ENCODE data around the gene CDH24.

The CDH24 gene

GRCh38 chr14:23045419-23046357 is 11.6 kb downstream of the CDH24 start:
- no peak for DNase-seq (ENCODE audit: low read depth)

DNA sequence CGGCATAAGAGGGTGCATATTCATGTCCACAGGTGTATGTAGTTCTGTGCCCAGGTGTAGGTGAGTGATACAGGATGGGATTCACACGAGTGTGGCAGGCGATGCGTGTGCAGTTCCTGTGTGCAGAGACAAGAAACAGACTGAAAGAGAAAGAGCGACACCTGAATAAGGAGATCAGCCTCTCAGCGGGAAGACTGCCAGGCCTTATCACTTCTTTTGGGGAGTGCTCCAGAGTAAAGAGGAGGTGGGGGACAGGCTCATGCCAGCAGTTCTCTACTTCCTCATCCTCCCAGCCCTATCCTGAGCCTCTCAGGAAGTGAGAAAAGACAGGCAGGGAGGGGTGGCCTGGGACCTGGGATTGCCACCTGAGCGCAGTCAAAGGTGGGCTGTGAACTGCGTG is 12.5 kb downstream of the CDH24 start:
- no peak for DNase-seq (ENCODE audit: low read depth)

GRCh38 chr14:23043754-23044153 is 13.6 kb downstream of the CDH24 start:
- no peak for DNase-seq (ENCODE audit: low read depth)

DNA sequence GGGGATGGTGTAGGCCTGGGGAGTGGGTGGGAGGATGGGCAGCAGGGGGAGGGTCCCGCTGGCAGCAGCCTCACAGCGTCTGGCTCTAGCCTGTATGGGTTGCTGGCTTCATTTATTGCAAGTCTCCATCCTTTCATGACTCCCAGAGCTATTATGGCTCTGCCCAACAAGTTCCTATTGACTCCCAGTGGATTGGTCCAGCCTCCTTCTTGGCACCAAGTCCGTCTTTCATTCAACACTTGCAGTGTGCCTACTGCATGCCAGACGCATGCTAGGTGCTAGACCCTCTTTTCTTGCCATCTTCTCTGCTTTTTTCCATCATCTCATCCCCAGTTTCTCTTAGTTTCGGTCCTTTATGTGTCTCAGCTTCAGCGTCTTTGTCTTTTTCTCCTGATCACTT is 14.2 kb downstream of the CDH24 start:
- DNase-seq (ENCODE audit: low read depth): no peak

DNA sequence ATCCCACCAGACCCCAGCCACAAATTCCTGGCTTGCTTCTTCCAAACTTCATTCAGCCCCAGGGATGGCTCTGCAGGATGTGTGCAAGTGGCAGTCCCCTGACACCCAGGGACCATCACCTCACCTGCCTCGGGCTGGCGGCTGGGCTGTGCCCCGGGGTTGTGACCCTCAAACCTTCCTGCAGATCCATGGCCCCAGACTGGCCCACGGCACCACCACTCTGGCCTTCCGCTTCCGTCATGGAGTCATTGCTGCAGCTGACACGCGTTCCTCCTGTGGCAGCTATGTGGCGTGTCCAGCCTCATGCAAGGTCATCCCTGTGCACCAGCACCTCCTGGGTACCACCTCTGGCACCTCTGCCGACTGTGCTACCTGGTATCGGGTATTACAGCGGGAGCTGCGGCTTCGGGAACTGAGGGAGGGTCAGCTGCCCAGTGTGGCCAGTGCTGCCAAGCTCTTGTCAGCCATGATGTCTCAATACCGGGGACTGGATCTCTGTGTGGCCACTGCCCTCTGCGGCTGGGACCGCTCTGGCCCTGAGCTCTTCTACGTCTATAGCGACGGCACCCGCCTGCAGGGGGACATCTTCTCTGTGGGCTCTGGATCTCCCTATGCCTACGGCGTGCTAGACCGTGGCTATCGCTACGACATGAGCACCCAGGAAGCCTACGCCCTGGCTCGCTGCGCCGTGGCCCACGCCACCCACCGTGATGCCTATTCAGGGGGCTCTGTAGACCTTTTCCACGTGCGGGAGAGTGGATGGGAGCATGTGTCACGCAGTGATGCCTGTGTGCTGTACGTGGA is 15.0 kb downstream of the CDH24 start, which contains the start of gene PSMB11:
Gene PSMB11, plus strand, starts transcription at position 51 of the 804 bp plus-strand sequence. Its CDS starts 14 bp downstream, at position 65.
- DNase-seq (ENCODE audit: low read depth): no peak

DNA sequence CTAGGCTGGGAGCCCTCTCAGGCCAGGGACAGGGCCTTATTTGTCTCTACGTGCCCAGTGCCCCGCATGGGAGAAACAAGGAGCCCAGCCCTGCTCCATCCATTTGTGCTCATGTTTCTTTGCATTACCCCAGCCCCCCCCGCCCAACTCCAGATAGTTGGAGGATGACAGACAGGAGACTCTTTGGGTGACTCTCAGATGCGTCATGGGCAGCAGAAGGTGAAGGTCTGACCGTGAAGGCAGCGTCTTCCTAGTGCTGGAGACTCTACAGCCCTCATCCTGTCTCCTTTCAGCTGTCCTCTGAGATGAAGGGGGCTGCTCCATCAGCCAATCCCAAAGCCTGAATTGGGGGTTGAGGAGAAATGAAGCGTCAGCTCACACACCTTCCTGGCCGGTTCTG is 15.6 kb downstream of the CDH24 start:
- DNase-seq (ENCODE audit: low read depth): no peak

DNA sequence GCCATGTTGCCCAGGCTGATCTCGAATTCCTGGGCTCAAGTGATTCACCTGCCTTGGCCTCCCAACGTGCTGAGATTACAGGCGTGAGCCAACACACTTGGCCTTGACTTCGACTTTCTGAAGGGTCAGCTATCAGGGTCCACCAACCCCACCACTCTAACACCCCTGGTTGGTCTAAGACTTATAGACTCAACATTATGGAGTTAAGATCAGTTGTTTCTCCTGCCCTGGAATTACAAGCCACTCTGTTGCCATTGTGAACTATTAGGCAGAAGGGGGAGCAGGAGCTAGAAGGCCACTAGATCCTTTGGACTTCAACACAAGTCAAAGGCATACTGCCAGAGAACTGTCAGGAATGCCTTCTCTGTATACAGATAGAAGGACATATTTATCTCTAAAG is 17.2 kb downstream of the CDH24 start:
- DNase-seq (ENCODE audit: low read depth): no peak

DNA sequence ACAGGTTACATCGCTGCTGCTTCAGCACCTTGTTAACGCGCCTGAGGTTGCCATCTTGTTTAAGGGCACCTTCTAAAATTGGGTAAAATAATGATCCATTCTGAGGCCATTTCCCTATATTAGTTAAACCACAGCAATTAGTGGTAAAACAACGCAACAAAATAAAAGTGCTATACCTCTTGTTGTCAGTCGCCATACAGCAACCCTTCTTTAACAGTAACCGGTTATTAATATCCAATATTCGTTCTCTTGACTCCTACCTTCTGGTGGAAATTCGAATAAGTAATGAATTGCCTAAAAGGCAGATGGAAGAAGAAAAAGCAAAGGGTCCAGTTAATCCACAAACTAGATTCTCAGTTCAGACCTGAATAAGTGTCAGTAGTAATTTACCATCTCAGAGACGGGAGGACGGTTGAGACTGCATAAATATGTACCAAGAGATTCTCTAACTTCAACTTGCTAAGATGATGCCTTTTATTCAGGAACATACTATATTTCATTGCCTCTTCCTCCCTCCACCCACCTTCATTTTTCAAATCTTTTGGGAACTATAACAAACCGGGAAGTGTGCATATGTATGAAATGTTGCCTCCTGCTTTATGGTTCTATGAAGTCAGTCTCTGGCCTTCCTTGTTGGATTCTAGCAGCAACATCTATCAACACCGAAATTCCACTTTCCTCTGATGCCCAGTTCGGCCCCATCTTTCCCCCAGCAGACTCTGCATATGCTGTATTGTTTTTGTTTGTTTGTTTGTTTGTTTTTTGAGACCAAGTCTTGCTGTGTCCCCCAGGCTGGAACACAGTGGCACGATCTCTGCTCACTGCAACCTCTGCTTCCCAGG is 21.8 kb downstream of the CDH24 start:
- no peak for DNase-seq (ENCODE audit: low read depth)

DNA sequence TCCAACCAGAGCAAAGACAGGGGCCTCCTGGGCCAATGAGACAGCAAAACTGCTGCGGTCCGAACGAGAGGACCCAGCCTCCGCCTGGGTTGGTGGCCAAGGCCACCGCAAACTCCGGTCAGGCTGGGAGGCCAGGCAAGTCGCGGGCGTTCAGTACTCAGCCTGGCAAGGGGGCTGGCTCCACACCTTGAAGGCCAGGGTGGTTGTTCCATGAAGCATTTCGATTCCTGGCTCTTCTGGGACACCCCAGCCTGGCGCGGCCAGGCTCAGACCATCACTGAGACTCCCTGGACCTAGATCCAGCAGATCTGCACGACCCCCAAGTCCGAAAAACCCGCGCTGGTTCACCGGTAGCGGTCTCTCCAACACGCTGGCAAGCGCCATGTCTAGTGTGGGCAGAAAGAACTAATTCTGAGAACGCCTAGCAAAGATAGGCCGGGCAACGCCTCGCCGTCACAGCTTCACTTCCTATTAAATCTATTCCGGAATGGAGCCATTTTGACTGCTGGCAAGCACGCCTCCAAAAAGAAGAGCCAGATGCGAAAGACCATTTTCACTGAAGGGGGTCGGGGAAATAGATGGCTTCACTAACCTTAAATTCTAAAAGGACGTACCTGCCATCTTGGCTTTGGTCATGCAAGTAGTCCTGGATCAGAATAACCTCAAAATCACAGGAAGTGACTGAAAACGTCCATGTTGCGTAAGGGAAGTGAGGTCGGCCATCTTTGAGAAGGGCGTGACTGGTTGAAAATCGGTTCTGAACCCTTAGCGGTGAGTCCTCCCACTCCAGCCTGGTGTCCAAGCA is 22.6 kb downstream of the CDH24 start, which contains the start of gene PSMB5:
Gene PSMB5, minus strand, starts transcription at position 403 of the 805 bp plus-strand sequence. Its CDS starts 19 bp downstream, at position 384.
- peak; percentile 71 for DNase-seq (ENCODE audit: low read depth)

DNA sequence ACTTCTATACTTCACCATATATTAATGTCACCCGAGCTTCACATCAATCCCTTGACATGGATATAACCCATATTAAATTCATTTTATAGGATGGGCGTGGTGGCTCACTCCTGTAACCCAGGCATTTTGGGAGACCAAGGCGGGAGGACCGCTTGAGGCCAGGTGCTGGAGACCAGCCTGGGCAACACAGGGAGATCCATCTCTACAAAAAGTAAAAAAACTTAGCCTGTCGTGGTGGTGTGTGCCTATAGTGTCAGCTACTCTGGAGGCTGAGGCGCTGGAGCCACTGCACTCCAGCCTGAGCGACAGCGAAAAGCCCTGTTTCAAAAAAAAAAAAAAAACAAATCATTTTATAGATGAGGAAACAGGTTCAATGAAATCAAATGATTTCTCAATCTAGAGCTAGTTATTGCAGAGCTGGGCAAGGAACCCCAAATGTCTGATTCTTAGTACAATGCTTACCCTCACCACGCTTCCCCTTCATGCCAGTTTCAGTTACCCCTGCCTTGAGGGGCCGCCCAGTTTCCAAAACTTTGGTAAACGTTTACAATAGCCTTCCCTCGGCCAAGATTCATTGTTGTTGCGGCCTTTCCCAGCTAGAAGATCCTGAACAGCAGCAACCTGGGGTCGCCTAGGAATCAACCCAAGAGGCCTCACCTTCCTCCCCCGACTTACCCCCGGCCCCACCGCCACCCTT is 23.4 kb downstream of the CDH24 start:
- no peak for DNase-seq (ENCODE audit: low read depth)

- no peak for DNase-seq (ENCODE audit: low read depth)
Measured at GRCh38 chr14:23033251-23033727, 24.0 kb downstream of the CDH24 start.

GRCh38 chr14:23030936-23031335 is 26.4 kb downstream of the CDH24 start:
- DNase-seq (ENCODE audit: low read depth): no peak

DNA sequence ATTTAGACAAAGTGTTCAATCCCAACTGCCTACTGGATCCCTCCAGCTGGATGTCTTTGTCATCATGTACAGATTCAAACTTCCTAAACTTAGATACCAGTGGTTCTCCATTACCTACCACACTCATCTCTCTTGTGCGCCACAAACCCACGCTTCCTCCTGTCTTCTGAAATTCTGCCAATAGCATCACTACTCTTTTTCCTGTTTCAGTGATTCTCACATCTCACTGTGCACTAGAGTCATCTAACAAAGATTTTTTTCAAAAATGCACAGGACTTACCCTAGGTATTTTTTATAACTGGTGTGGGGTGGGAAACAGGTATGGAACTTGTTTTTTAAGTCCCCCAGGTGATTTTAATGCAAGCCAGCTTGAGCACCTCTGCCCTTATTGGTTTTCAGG is 28.5 kb downstream of the CDH24 start:
- DNase-seq (ENCODE audit: low read depth): no peak

DNA sequence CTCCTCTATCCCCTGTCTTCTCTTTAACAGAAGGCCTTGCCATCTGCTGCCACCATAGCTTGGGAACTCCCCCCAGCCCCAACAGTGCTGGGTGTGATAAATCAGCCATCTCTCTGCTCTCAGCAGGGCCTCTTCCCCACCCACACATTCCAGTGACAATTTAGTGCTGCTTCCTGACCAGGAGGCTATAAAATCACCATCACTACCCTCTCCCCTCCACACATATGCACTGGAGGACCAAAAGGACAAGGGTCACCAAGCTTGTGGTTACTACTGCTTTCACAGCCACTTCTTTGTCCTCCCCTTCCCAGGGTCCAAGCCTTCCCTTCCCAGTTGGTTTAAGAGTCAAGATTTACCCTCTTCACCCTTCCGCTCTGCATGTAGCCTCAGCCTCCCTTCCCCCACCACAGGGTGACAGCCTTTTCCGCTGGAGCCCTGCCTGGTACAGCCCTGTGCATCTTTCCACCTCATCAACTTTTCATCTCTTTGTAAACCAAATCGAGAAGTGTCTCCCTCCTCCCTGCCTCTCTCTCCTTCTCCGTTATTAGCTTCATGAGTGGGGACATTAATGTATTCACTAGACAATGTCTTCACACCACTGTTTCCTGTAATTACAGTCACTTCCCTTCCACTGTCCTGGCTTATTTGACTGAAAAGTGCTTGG is 32.0 kb downstream of the CDH24 start:
- no peak for DNase-seq (ENCODE audit: low read depth)

- no peak for DNase-seq (ENCODE audit: low read depth)
Measured at GRCh38 chr14:23024612-23025075, 32.7 kb downstream of the CDH24 start.

- no peak for DNase-seq (ENCODE audit: low read depth)
Measured at GRCh38 chr14:23023795-23024152, 33.5 kb downstream of the CDH24 start.

- DNase-seq (ENCODE audit: low read depth): no peak
Measured at GRCh38 chr14:23023022-23023794, 34.1 kb downstream of the CDH24 start.

- DNase-seq (ENCODE audit: low read depth): no peak
Measured at GRCh38 chr14:23021889-23022442, 35.4 kb downstream of the CDH24 start.

DNA sequence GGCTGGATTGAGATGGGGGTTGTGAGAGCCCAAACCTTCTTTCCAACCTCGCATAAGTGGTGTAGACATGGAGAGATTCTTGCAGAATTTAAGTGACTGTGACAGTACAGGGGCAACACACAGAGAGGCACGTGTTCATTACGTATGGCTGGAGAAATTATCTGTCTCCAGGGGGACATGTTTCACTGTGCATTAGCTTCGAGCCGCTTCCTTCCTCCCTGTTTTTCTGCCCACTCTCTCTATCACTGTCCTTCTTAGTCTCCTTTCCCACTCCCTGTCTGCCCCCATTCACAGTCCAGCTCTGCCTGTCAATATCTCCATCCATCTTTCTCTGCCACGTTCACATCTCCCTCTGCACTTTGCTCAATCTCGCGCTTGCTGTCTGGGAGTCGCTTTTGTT is 35.9 kb downstream of the CDH24 start:
- no peak for DNase-seq (ENCODE audit: low read depth)

All from stimulated activated CD8-positive, alpha-beta memory T cell treated with anti-CD3 and anti-CD28 coated beads, Interleukin-7, amount 100 ng/mL, for 24 hours (primary cell).